Tibial nerve (tissue), 3 donors: Measurements from ENCODE around the gene TLR5.

Experiments
- POLR2A ChIP-seq, 2 donors: fragments of 450-650 bp; IDR thresholded peaks; one replicate each; pipeline ENCODE4 v1.6.1; 2017; ENCODE audit warnings: antibody characterized with exemption in 2 of 2, mild to moderate bottlenecking in 2 of 2, moderate library complexity in 2 of 2
- TF ChIP-seq, protein P1 (sequence below), 5 experiments: fragments of 200-600 bp in 3 of 5; fragments of 450-650 bp in 2 of 5; sonication (generic) in 3 of 5; IDR thresholded peaks; one replicate each; pipeline ENCODE4 v1.5.1; 2016 to 2019; ENCODE audit warnings: antibody characterized with exemption in 5 of 5, mild to moderate bottlenecking in 3 of 5, moderate library complexity in 2 of 5

- TF ChIP-seq, protein P1, sequence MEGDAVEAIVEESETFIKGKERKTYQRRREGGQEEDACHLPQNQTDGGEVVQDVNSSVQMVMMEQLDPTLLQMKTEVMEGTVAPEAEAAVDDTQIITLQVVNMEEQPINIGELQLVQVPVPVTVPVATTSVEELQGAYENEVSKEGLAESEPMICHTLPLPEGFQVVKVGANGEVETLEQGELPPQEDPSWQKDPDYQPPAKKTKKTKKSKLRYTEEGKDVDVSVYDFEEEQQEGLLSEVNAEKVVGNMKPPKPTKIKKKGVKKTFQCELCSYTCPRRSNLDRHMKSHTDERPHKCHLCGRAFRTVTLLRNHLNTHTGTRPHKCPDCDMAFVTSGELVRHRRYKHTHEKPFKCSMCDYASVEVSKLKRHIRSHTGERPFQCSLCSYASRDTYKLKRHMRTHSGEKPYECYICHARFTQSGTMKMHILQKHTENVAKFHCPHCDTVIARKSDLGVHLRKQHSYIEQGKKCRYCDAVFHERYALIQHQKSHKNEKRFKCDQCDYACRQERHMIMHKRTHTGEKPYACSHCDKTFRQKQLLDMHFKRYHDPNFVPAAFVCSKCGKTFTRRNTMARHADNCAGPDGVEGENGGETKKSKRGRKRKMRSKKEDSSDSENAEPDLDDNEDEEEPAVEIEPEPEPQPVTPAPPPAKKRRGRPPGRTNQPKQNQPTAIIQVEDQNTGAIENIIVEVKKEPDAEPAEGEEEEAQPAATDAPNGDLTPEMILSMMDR (IDR thresholded peaks at IDR 0.05) = no peak
- TF ChIP-seq POLR2A (IDR thresholded peaks at IDR 0.05) = no peak
Observed at GRCh38 chr1:223106856-223107255, 36.2 kb downstream of the TLR5 start.
